GM21526 (cell line): Measurements from ENCODE around the gene PINLYP.
"Not testable (repeated sequence)": the region's sequence is repeated elsewhere in the genome, so short reads cannot be mapped to it uniquely, and the experiment has no call there.

Experiments
- ATAC-seq: cut with Tn5 transposase; IDR thresholded peaks from one replicate; pipeline ENCODE4 v1.9.1; 2021; ENCODE audit warnings: moderate library complexity; ENCODE audit not compliant: unreplicated experiment, low FRiP score

Gene PINLYP

DNA sequence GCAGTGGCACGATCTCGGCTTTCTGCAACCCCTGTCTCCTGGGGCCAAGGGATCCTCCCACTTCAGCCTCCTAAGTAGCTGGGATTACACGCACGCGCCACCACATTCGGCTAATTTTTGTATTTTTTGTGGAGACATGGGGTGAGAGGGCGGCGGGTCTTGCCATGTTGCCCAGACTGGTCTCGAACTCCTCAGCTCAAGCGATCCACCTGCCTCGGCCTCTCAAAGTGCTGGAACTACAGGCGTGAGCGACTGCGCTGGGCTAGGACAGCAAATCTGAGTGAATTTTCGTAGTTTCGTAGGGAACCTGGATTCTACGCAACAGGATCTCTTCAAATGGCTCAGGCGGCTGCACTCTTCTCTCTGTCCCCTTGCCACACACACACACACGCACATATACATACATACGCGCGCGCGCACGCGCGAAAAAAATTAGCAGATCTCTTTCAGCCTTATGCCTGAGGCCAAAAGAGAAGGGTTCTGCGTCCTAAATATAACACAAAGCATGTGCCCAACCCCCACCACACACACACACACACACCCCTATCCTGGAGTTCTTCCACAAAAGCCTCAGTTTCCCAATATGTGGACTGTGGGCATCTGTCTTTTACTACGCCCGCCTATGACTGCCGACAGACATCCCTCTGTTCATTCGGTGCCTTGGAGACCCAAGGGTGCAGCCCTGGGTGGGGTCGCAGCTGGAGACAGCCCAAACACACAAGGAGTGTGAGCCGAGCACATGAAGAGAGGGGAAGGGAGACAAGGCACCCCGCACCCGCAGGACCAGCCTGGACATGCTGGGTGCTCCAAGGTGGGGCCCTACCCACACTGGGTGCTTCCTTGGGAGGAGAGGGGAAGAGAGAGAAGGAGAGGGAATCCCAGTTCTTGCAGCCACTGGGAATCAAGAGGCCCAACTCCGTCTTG lies 616 bp downstream of the PINLYP start:
- no peak for ATAC-seq

DNA sequence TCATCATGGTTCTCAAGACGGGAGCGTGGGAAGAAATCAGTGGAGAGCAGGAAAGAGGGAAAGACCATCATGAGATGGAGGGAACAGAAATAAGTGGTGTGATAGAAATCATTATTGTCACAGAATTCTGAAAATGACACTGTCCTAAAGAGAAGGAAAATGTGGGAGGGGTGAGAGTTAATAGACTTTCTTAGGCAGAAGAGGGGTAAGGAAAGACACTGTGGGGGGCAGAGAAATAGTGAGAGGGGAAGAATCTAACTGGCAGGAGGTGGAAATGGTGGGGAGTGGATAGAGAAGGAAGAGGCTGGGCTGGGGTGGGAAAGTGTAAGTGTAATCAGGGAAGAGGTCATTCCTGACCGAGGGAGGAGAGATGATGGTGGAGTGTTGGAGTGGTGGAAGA lies 3.2 kb downstream of the PINLYP start:
- ATAC-seq: no peak

DNA sequence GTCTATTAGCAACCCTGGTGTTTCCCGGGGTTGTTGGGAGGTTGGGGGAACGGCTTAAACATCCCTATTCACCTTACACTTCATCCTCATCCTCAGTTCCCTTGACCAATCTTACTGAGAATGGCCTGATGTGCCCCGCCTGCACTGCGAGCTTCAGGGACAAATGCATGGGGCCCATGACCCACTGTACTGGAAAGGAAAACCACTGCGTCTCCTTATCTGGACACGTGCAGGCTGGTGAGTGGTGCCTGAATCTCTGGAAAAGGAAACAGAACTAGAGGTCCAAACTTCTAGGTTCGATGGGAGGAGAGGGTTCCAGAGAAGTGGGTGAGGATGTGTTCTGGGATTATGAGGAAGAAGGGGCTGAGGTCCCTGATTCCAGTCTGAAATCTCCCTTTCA lies 5.9 kb downstream of the PINLYP start:
- no peak for ATAC-seq

DNA sequence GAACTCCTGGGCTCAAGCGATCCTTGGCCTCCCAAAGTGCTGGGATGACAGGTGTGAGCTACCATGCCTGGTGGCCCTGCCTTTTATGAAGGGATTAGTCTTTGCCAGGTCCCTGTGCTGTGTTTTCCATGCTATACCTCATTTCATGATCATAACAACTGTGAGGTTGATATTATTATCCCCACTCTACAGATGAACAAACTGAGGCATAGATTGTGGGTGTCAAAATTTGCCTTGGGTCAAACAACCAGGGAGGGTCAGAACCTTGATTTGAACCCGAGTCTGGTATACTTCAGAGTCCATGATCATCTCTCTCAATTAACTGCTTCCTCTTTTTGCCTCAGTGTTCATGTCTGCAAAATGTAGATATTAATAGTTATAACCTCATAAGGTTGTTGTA lies 6.9 kb downstream of the PINLYP start:
- ATAC-seq: no peak

DNA sequence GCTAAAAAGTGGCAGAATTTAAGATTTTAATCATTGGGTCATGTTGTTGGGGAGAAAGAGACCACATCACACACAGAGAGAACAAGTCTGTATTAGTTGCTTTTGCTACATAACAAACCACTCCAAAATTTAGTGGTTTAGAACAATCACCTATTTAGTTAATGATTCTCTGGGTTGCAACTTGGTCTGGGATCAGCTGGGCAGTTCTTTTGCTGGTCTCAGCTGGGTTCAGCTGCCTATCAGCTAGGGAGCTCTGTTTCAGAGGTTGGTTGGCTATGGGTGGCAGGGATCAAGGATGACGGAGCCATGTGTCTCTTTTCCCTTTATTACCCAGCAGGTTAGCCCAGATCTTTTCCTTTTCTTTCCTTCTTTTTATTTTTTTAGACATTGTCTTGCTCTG lies 8.9 kb downstream of the PINLYP start:
- ATAC-seq: no peak

DNA sequence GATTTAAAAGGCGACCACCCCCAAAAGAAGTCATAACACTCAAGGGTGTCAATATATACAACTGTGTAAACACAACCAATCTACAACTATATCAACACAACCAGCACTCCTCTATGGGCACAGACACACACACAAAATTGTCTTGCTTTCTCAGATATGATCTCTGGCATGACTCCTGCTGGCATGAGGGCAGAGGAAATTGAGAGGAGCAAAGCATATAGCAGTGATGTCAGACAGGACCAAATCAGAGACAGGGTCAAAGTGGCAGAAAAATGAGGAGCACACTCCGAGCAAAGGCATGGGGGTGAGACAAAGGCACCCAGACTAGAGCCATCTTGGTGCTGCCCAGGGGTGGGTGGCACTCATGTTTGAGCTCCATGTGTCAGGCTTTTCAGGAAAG lies 10.7 kb downstream of the PINLYP start:
- ATAC-seq: no peak

DNA sequence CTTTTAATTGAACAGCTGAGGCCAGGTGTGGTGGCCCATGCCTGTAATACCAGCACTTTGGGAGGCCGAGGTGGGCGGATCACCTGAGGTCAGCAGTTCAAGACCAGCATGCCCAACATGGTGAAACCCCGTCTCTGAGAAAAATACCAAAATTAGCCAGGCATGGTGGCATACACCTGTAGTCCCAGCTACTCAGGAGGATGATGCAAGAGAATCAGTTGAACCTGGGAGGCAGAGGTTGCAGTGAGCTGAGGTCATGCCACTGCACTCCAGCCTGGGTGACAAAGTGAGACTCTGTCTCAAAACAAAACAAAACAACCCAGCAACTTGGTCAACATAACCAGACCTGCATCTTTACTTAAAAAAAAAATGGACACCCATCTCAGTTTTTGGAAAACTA lies 11.4 kb downstream of the PINLYP start:
- not testable (repeated sequence) for ATAC-seq

DNA sequence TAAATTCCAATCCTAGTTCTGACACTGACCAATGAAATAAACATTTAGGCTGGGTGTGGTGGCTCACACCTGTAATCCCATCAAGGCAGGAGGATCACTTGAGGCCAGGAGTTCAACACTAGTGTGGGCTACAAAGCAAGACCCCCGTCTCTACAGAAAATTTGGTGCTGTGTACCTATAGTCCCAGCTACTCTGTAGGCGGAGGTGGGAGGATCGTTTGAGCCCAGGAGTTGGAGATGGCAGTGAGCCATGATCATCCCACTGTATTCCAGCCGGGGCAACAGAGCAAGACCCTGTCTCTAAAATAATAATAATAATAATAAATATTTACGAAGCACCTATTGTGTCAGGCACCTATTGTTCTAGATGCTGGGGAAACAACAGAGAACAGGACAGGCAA lies 13.7 kb downstream of the PINLYP start:
- ATAC-seq: no peak

DNA sequence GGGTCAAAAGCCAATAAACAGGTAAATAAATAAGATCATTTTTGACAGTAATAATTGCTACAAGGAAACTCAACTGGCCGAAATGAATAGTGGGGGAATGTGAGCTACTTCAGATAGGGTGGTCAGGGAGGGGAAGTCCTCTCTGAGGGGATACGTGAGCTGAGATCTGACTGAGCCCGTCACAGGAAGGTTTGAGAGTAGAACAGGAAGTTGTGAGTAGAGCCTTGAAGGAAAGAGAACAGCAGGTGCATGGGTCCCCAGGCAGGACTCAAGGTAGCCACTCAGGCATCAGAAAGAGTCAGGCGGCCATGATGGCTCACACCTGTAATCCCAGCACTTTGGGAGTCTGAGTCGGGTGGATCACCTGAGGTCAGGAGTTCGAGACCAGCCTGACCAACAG lies 14.1 kb downstream of the PINLYP start:
- ATAC-seq: no peak

DNA sequence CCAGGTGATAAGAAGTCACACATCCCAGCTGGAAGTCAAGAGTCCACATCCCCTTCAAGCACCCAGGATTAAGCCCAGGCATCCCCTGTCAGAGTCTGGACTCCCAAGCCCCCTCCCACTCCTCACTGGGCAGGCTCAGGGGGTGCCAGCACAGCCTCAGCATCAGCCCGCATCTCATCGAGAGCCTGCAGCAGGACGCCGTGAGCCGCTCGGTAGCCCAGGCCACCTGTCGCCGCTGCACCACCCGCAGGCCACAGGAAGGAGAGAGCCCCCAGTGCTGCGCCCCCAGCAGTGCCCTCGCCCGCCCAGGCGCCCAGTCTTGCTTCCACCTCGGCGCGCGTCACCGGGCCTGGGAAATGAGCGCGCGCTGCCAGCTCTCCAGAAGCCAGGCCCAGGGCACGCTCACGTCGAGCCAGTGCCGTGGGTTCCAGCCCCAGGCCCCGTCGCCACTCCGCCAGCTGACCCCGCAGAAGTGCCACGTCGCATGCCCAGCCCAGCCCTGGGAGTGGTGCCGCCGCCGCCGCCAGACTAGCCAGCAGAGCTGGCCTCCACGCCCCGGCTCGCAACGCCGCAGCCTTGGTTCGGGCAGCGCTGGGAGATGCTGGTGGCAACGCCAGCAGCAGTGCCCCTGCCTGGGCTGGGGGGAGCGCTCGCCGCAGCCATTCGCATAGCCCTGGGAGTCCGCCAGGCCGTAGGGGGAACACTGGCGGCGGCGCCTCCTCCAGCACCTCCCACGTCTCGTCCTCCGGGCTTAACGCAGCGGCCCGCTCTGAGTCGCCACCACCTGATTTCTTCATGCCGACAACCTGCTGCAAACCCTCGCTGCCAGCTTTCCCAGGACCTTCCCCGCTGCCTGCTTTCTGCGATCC lies 16.5 kb downstream of the PINLYP start:
- ATAC-seq: no peak

DNA sequence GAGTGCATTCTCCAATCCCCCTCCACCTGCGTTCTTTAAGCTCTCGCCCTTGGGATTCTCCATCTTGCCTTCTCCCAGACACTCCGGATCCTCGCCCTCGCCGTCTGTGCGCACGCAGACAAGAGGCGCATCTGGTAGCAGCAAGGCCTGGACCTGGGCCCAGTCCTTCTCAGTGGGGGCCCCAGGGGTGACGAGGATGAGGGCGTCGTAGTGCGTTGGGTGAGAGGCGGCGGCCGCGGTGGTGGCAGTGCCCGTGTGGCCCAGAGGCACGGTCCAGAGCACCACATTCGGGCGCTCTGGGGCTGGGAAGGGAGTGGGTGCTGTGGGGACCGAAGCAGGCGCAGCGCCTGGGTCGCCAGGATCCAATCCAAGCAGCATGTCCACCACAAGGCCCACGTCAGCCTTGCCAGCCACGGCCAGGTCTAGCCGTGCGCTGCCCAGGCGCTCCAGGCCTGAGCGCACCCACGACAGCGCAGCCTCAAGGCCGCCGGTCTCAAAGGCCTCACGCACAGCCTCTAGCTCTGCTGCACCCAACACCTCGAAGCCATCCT lies 17.3 kb downstream of the PINLYP start:
- no peak for ATAC-seq

DNA sequence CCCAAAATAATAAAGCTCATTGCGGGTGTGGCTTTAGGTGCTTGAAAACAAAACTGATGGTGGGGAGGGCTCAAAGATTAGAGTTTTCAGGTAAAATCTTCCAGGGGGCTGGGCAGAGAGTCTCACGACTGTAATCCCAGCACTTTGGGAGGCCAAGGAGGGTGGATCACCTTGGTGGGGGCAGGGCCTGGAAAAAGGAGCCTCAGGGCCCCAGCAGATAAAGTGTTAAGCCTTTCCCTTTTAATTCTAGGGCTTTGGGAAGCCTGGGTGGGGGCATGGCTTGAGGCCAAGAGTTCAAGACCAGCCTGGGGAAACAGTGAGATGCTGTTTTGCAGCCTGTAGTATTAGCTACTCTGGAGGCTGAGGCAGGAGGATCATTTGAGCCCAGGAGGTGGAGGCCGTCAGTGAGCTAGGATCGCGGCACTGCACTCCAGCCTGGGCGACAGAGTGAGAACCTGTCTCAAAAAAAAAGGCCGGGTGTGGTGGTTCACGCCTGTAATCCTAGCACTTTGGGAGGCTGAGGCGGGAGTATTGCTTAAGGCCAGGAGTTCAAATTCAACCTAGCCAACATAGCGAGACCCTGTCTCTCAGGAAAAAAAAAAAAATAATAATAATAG lies 18.6 kb downstream of the PINLYP start:
- no peak for ATAC-seq

DNA sequence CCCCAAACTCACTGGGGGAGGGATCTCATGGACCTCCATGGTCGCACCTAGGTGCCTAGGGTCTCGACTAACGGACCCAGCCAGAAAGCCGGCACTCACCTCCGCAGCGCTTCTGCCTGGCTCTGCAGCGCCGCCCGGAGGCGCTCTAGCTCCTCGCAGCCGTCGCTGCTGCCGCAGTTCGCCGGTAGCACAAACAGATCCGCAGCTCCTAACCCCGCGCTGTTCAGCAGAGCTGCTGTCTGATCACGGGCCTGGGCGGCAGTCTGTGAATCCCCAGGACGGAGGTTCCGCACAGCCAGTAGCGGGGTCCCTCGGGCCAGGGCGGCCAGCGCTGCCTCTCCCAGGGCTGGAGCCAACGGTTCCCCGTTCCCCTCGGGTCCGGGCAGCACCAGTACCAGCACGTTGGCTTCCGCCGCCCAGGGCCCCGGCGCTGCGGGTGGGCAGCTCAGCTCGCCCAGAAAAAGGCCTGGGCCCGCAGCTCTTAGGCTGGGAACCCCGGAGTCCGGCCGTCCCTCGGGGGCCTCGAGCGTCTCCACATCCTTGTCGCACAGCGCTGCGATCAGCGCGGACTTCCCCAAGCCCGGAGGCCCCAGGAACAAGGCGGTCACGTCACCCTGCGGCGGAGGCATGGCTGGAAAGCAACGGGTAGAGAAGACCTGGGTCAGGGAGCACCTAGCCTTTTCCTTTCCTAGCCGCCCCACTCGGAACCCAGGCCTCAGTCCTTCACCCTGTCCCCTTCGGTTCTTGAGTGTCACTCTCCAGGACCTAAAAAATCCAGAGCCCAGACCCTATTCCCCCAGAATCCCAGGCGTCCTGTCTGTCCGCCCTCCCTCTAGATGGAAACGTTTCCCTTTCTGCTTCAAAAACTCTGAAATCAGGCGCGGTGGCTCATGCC lies 19.4 kb downstream of the PINLYP start:
- ATAC-seq: no peak

DNA sequence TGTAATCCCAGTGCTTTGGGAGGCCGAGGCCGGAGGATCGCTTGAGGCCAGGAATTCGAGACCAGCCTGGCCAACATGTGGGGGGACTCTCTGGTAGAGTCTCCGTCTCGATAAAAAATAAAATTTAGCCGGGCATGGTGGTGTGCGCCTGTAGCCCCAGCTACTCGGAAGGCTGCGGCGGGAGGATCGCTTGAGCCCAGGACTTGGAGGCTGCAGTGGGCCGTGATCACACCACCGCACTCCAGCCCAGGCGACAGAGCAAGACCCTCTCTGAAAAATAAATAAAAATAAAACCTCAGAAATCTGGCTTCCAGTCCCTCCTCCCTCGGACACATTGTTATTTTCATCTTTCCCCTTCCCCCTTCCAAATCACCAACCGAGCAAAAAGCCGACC lies 20.0 kb downstream of the PINLYP start:
- no peak for ATAC-seq

DNA sequence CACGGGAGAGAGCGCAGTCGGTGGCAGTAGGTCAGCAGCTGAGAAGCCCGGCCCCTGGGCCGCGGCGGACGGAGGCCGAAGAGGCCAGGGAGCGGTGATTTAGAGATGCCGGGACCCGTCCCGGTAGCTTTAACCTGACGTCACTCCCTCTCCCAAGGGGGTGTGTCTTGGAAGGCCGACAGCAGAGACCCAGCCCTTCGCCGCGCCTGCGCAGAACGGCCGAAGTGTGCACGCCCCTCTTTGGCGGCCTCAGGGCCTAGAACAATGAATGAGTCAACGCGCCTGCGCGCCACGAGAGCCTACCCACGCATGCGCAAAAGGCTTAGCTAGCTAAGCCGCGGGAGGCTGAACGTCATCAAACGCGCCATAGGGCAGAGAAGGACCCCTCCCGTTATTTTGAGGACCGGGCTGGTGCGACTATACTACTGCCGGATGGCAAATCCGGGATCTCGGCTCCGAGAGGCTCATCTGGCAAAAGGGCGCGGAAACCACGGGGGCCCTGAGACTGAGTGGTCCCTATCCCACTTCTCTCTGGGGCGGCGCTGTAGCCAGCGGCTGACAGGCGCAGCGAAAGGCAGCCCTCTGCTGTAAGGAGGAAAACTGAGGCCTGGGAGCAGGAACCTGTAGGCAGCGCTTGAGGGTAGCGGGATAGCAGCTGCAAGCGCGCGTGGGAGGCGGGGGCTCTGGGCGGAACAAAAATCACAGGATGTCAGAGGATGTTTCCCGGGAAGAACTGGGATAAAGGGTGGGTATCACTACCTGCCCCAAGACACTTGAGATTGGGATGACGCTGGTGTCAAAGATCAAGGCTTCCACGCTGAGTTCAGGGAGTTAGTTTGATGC lies 20.6 kb downstream of the PINLYP start, which contains the start of the genes IRGQ and ZNF576:
Gene IRGQ, minus strand, starts transcription at position 136 of the 843 bp plus-strand sequence. CDS start 796 bp downstream, outside the sequence.
Gene ZNF576, plus strand, starts transcription at position 597 of the 843 bp plus-strand sequence. CDS start 514 bp downstream, outside the sequence.
- ATAC-seq: peak; percentile 71

DNA sequence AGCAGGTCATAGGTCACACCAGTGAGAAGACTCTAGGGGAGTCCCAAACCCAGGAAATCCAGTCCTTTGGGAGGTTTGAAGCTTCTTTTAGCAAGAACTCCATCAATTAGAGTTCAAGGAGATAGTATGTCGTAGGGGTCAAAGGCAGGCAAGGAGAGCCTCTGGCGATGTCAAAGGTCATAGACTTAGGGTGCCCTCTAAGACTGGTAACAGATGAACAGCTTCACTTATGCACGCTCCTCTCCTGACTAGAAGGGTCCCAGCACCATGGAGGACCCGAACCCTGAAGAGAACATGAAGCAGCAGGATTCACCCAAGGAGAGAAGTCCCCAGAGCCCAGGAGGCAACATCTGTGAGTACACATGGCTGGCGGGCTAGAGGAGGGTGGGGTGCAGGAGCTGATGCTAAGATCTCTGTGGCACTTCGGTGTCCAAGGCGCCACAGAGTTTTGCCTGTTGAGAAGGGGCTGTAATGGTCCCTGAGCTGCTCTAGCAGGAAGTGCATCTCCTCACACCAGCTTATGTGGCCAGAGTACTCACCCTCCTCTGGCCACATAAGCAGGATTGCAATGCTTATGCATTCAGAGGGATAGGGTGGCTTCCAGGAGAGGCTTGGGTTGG lies 21.4 kb downstream of the PINLYP start:
- no peak for ATAC-seq

DNA sequence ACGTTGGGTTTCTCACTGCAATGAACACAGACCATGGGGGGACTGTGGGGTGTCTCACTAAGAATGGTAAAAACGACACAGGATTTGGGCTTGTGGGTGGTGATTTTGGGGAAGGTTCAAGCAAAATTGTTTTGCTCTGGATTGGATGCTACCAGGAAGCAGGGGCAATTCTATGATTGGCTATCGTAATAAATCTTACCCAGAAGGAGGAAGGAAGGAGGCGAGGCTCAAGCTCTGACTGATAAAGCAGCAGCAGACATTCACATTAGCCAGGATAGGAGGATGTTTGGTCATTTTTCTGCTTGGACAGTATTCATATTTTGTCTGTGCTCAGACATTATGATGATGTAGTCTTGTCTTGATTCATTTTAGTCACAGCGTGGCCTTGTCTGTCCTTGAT lies 22.3 kb downstream of the PINLYP start:
- ATAC-seq: no peak
